Choroid plexus epithelial cell (primary cell): ENCODE data around the gene THAP3.

Experiments
- DNase-seq: peaks from one replicate; pipeline ENCODE4 v3.0.0-alpha.2; 2010; ENCODE audit warnings: low read depth
- H3K4me3 ChIP-seq: 2 replicates; pipeline ENCODE4 v1.5.1; 2011; ENCODE audit warnings: low read depth, mild to moderate bottlenecking, control low read depth, low read length, moderate library complexity
- CTCF ChIP-seq: conservative IDR thresholded peaks from 2 replicates; pipeline ENCODE4 v1.5.1; 2011; ENCODE audit warnings: low read depth, mild to moderate bottlenecking, control low read depth, inconsistent platforms, low read length, moderate library complexity

The THAP3 gene

GRCh38 chr1:6591644-6592043, 33.0 kb upstream of the THAP3 start:
- no peak overlapping the region for H3K4me3 ChIP-seq
- TF ChIP-seq CTCF = no peak

DNA sequence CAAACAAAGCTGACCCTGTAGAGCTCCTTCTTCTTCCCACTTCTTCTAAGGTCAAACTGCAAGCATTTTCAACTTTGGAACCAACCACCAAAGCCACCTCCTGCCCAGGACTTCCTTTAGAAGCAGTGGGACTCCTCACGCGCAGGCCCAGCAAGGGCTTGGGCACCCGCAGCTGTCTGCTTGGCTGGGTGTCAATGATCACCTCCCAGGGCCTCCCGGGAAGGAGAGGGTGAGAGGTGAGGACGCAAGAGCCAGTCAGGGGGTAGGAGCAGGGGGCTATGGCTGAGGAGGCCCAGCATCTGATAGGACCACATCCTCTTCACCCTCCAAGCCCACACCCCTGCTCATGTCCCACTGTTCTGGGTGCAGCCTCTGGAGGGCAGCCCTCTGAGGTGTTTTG, 32.2 kb upstream of the THAP3 start:
- DNase-seq = no peak
- no peak for TF ChIP-seq CTCF
- no peak overlapping the region for H3K4me3 ChIP-seq

More at GRCh38 chr1:6591644-6592043, 33.0 kb upstream of the THAP3 start:
- no peak for DNase-seq

GRCh38 chr1:6592865-6593593, 31.6 kb upstream of the THAP3 start:
- no peak for TF ChIP-seq CTCF
- H3K4me3 ChIP-seq = no peak overlapping the region
- no peak for DNase-seq

- H3K4me3 ChIP-seq = no peak overlapping the region
- TF ChIP-seq CTCF = no peak
- DNase-seq = no peak
Measured at GRCh38 chr1:6593810-6594209, 30.9 kb upstream of the THAP3 start.

DNA sequence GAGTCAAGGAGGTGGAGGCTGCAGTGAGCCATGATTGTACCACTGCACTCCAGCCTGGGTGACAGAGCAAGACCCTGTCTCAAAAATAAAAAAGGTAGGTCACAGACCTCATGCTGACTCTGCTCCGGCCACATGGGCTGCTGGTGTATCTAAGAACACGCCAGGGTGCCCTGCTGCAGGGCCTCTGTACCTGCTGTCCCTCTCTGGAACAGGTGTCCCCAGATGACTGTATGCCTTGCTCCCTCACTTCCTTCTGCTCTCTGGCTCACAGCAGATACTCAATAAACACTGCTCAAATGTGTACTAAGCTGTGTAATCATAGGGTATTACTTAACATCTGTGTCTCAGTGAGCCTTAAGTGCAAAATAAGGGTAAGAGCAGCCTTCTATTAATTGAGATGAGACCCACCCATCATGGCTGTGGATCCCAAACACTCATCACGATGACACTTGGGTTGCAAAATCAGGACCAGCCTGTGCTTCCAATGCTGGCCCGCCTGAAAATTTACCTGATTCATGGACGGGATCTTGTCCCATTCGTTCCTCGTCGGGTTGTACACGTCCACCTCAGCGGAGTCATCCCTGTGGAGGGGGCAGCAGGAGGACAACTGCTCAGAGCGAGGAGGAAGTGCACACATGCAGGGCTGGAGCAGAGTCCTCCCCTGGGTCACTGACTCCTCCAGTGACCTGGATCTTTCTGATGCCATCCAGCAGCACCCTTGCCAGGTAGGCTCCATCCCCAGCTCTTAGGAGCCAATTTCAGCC, 29.5 kb upstream of the THAP3 start:
- TF ChIP-seq CTCF = no peak
- DNase-seq = no peak
- H3K4me3 ChIP-seq = no peak overlapping the region

DNA sequence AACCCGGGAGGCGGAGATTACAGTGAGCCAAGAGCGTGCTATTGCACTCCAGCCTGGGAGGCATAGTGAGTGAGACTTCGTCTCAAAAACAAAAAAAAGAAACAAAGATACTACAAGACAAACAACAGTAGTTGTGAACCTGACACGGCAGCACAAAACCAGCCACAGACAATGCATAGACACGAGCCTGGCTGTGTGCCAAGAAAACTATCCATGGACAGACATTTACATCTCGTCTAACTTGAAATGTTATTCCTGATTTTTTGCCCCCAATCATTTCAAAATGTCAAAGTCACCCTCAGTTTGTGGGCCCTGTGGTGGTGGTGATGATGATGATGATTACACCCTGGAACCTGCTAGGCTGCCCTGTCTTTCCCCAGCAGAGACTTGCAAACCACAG, 28.3 kb upstream of the THAP3 start:
- TF ChIP-seq CTCF = no peak
- no peak overlapping the region for H3K4me3 ChIP-seq
- DNase-seq = no peak
